Erythroblast (primary cell): ENCODE measurements around the gene CLDN14.
"Not testable (repeated sequence)": the region's sequence is repeated elsewhere in the genome, so short reads cannot be mapped to it uniquely, and the experiment has no call there.

ENCODE experiments used
- DNase-seq, 2 experiments: peaks; one replicate each; lab custom pipeline; 2025; lab: John Stamatoyannopoulos, UW
- GATA1 ChIP-seq: IDR thresholded peaks from 2 replicates; pipeline ENCODE4 v1.6.1; 2011; ENCODE audit warnings: low read depth, mild to moderate bottlenecking, control low read depth, low read length, moderate library complexity
- POLR2A ChIP-seq: IDR thresholded peaks from 2 replicates; pipeline ENCODE4 v1.6.1; 2011; ENCODE audit warnings: mild to moderate bottlenecking, low read length

The CLDN14 gene

DNA sequence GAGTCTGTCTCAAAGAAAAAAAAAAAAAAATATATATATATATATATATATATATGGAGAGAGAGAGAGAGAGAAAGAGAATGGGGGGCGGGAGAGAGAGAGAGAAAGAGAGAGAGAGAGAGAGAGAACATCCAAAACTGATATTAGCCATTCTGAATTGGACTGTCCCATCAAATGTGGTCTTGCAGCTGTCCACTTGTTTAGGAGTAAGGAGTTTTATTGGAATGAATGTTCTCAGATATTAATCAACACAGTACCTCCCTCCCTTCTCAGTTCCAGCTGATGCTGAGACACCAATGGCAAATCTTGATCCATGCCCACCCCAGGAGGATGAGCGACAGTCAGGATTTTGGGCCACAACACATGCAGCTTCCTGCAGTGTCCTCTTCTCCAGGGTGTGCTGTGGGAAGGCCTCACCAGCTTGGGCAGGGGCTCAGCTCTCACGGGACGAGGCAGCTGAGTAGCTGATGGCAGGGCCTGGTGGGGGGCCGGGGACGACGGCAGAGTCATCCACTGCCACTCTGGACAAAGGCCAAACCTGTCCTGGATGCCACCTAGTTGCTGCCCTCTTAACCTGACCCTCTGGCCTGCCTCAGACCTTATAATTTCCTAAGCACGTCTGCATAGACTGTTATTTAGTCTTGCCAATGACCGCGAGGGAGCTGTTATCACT is 9.3 kb upstream of the CLDN14 start:
- DNase-seq = no peak

DNA sequence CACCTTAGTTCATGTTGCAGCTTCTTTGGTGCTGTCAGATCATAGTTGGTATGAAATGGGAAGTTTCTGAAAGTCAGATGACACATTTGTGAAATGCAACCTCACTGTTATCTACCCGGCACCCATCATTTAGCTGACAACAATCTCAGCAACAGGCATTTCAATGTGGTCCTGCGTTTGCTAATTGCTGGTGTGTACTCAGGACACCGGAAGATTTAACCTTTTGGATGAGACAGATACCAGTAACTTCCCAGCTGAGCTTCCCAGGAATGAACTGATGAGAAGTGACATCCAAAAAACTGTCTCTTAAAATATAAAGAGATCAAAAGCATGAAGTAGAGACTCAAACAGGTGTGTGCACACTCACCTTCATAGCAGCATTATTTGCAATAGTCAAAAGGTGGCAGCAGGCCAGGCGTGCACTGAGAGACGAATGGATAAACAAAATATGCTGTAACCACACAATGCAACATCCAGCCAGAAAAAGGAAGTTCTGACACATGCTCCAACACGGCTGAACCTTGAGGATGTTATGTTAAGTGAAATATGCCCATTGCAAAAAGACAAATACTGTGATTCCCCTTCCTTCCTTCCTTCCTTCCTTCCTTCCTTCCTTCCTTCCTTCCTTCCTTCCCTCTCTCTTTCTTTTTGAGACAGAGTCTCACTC is 7.9 kb upstream of the CLDN14 start:
- DNase-seq = no peak
- TF ChIP-seq GATA1 = no peak
- no peak for TF ChIP-seq POLR2A

More for the DNA sequence above, 9.3 kb upstream of the CLDN14 start:
- TF ChIP-seq GATA1 (no peak), POLR2A (no peak)

DNA sequence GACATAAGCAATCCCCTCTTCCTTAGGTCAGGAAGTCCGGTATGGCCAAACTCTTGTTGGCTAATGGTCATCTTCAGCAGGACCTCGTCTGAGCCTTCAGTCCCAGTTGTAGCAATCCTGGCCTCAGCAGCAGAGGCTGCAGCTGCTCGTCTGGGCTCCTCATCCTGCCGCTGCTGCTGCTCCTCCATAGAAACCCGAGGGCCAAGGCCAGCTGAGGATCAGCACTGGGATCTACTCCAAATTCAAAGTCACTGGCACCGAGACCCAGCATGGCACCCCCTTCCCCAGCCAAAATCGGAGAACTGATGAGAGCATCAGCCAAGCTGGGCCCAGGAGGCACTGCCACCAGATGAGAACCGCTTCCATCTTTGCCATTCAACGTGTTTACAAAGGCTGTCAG is 6.3 kb upstream of the CLDN14 start:
- no peak for TF ChIP-seq POLR2A
- TF ChIP-seq GATA1 = no peak
- no peak for DNase-seq

- no peak for TF ChIP-seq GATA1
- no peak for DNase-seq
Measured at GRCh38 chr21:36485476-36485875, 5.6 kb upstream of the CLDN14 start.

GRCh38 chr21:36483095-36483494 is 3.2 kb upstream of the CLDN14 start:
- no peak for DNase-seq
- TF ChIP-seq GATA1 (no peak), POLR2A (no peak)

DNA sequence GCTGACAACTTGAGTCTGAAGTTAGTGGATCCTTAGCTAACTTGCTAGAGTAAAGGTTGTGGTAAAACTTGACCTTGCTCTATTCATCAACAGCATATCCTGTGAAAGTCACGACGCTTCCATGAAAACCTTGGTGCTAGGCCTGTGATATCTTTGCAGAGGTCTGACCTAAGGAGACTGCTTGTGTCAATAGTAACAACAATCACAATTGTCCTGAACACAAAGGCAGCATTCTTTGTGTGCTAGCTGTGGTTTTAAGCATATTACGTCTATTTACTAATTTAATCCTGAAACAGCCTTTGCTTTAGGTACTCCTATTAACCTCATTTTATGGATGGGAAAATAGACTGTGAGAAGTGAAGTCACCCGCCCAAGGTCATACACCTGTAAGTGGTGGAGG is 2.8 kb upstream of the CLDN14 start:
- no peak for TF ChIP-seq GATA1
- no peak for TF ChIP-seq POLR2A
- DNase-seq = no peak

- TF ChIP-seq GATA1 = no peak
- TF ChIP-seq POLR2A = no peak
- DNase-seq = no peak
Measured at GRCh38 chr21:36482181-36482580, 2.3 kb upstream of the CLDN14 start.

DNA sequence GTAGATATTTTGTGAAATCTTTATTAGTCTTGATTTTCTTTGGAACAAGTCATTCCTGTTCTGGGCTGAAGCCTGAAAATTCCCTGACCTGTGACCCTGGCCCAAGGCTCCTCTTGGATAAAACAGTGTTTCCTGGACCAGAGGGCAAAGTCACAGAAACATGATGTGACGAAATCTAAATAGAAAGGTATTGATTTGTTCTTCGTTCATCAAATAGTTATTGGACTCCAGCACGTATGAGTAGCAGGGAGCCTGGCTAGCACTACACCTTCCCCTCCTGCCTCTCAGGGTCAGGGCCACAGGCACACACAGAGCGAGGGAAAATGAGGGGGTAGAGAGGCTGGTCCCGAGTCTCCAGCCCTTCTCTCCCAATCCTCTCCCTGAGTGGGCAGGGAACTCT is 1.7 kb upstream of the CLDN14 start:
- no peak for DNase-seq
- no peak for TF ChIP-seq GATA1
- no peak for TF ChIP-seq POLR2A

DNA sequence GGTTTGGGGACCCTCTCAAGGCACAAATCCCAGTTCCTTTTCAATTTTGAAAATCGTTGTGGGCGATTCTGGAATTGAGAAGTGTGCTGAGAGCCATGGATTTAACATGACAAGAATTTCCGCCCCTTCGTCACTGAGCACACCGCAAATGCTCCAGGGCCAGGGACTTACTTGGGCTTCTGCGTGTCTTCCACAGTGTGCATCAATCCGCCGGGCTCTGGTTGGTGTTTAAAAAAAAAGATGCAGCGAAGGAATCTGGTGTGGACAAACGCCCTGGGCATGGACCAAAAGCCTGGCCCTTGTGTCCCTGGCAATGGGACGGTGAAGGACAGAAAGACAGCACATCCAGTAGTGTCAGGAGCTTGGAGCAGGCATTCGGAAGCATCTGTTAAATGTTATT is 696 bp upstream of the CLDN14 start:
- no peak for TF ChIP-seq POLR2A
- no peak for TF ChIP-seq GATA1
- no peak for DNase-seq

DNA sequence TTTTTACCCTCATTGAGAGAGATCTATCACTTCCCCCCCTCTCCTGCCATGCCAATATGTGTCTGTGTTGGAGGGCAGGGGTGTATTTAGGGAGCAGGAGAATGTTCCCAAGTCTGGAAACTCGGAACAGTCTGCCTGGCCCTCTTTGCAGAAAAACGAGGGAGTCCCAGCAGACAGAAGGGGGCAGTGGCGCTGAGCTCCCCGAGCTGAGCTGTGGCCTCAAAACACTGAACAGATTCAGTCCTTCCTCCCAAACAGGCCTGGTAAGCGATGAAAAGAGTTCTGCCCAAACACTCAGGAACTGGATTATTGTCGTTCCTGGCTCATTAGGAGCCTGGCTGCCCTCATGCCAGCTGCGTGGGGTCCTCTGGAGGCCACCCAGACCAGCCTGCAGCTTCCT is 981 bp downstream of the CLDN14 start:
- DNase-seq = no peak
- TF ChIP-seq GATA1 = no peak
- TF ChIP-seq POLR2A = no peak

DNA sequence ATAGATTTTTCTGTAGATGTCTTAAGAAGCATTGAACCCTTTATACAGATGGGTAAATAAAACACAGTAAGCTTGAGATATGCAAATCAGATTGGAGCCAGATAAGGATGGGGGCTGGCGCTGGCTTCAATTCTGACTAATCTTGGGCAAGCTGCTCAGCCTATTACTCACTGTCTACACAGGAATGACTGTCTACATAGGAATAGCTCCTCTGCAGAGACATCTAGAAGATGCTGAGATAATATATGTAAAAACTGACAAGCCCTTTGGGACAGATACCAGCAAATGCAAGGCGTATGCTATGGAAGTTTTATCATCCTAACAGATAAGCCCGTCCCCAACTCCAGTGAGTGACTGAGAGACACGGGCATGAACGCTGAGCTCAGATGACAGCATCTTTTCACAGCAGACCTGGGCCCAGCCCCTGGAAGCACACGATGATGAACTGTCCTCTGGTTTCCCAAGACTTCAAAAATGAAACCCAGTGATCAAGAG is 1.7 kb downstream of the CLDN14 start:
- DNase-seq = peak in 1 of 2 experiments; percentile 60
- TF ChIP-seq GATA1 (no peak), POLR2A (no peak)

- TF ChIP-seq GATA1 (no peak), POLR2A (no peak)
- DNase-seq = no peak
Measured at GRCh38 chr21:36477559-36477958, 2.4 kb downstream of the CLDN14 start.

DNA sequence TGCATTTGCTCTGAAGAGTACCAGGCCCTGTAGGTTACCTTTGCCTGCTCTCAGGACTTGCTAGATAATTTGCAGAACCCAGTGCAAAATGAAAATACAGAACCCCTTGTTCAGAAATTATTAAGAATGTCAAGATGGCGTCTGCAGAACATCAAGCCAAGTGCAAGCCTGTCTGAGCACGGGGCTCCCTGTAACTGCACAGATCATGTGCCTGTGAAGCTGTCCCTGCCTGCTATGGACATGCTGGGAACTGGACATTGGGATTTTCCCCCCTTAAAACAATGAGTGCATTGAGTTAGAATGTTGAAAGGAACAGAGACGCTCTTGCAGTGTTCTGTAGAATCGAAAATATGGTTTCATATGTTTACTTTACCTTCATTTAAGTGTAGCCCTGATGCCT is 2.9 kb downstream of the CLDN14 start:
- TF ChIP-seq POLR2A (no peak), GATA1 (no peak)
- no peak for DNase-seq

- DNase-seq = not testable (repeated sequence)
Measured at GRCh38 chr21:36476541-36476940, 3.4 kb downstream of the CLDN14 start.

DNA sequence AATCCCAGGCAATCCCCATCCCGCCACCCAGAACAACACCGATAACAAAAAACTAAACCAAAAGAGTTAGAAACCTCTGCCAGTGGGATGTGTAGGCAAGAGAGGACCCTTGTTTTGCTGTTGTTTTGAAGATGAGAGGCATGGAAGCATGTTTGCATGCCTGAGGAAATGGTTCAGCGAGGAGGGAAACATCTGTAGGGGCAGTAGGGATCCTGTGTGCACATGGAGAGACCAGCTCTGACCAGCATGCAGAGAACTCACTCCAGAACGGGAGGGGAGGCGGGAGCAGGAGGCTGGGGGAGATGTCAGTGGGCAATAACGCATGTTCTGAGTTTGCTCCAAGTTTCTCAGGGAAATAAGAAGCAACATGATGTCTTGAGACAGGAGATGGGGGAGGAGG is 5.3 kb downstream of the CLDN14 start:
- no peak for DNase-seq
- no peak for TF ChIP-seq GATA1
- TF ChIP-seq POLR2A = no peak

- TF ChIP-seq POLR2A (no peak), GATA1 (no peak)
- DNase-seq = no peak
Measured at GRCh38 chr21:36473203-36473602, 6.7 kb downstream of the CLDN14 start.
